Left lung (tissue), 10 donors: ENCODE data around the gene EXOC1L. TPM values are rescaled to one million over a fixed set of nuclear protein-coding genes. Genes with fewer than 3 reads are reported as not detected.

ENCODE experiments used
- ATAC-seq: fragments of 200-7000 bp; cut with Tn5 transposase; one replicate; pipeline ENCODE4 v1.9.1; 2020; ENCODE audit warnings: moderate library complexity
- DNase-seq, 4 donors: peaks; one replicate each; pipeline ENCODE4 v3.0.0-alpha.2; 2013 to 2020
- H3K27ac ChIP-seq, 2 donors: fragments of 200-600 bp; sonication (generic) in 1 of 2; one replicate each; pipeline versions ENCODE4 v1.5.0 to v1.8.0; 2020 to 2021
- H3K27me3 ChIP-seq, 2 donors: fragments of 200-600 bp; sonication (generic) in 1 of 2; one replicate each; pipeline versions ENCODE4 v1.5.0 to v1.8.0; 2020 to 2021
- H3K36me3 ChIP-seq, 2 donors: fragments of 200-600 bp; sonication (generic) in 1 of 2; one replicate each; pipeline versions ENCODE4 v1.5.0 to v1.8.0; 2020 to 2021
- H3K4me1 ChIP-seq, 2 donors: fragments of 200-600 bp; one replicate each; pipeline ENCODE4 v1.8.0; 2021
- H3K4me3 ChIP-seq, 2 donors: fragments of 200-600 bp; sonication (generic) in 1 of 2; one replicate each; pipeline versions ENCODE4 v1.5.0 to v1.8.0; 2020 to 2021; ENCODE audit warnings: mild to moderate bottlenecking in 1 of 2
- H3K9me3 ChIP-seq, 2 donors: fragments of 200-600 bp; sonication (generic) in 1 of 2; one replicate each; pipeline versions ENCODE4 v1.5.0 to v1.8.0; 2020 to 2021
- CTCF ChIP-seq, 2 donors: fragments of 200-600 bp; sonication (generic) in 1 of 2; IDR thresholded peaks; one replicate each; pipeline versions ENCODE4 v1.5.0 to v1.8.0; 2021; ENCODE audit warnings: antibody characterized with exemption in 2 of 2
- intact Hi-C, 2 donors: fragments of 100-400 bp; cut with DNase I; formaldehyde crosslinking; loops; one replicate each; pipeline versions ENCODE4 v1.11.2 to v1.14.2; 2022
- polyA plus RNA-seq, 6 donors: library from polyadenylated mRNA; unstranded; fragments of 120-200 nt; gene quantifications; one replicate each; pipeline ENCODE4 v1.2.1, GENCODE V29; 2013; ENCODE audit not compliant: insufficient read length in 6 of 6
- total RNA-seq, 2 donors: library from RNA; stranded (reverse); fragmentation: NEBNext Ultra II Directional; extraction: Animal tissue kit (Norgen Biotek cat#: 25700); gene quantifications; one replicate each; pipeline ENCODE4 v1.2.1, GENCODE V29; 2021
- donor health status: DM: no; HTN: yes; CAD: no.
- donor health status: DM: no; HTN: no; CAD: no.

Gene EXOC1L
- total and polyA plus RNA-seq, 8 donors = 0.20 to 0.43 (median 0.36) TPM; not detected in 5

- H3K4me1 ChIP-seq = no peaks in the 10 kb centered on the region
- H3K27ac ChIP-seq = no peak overlapping the region
- no peak for ATAC-seq
- DNase-seq = no peak
- no peaks in the 10 kb centered on the region for H3K27me3 ChIP-seq
- no peaks in the 10 kb centered on the region for H3K9me3 ChIP-seq
- H3K36me3 ChIP-seq = peaks cover 0 to 59% of the 10 kb centered on the region in 2 donors
- no peak for TF ChIP-seq CTCF (IDR thresholded peaks at IDR 0.05)
- H3K4me3 ChIP-seq = no peak overlapping the region
- intact Hi-C loops = no loop called here
Observed at GRCh38 chr4:55884851-55885219, 65.2 kb downstream of the EXOC1L start.

Other genes with a start within 250 kb of the EXOC1L start
- gene PDCL2, start 227.5 kb upstream of the EXOC1L start, total RNA-seq = not detected
- gene PDCL2, start 227.5 kb upstream of the EXOC1L start, polyA plus RNA-seq = under 1 TPM in 1 of 6 donors, not detected in 5; 0.53 TPM
- gene NMU, start 183.5 kb upstream of the EXOC1L start, total RNA-seq = 1 to 10 TPM in 1 of 2 donors, under 1 TPM in 1; 0.81 to 5.7 TPM
- 10 to 100 TPM in 1 of 6 donors, 1 to 10 TPM in 5; 3.4 to 36.2 (median 4.7) TPM for gene NMU, start 183.5 kb upstream of the EXOC1L start, polyA plus RNA-seq
- 10 to 100 TPM; 30.1 to 31.0 TPM for gene EXOC1, start 33.9 kb downstream of the EXOC1L start, total RNA-seq
- 10 to 100 TPM; 46.3 to 53.7 (median 49.3) TPM for gene EXOC1, start 33.9 kb downstream of the EXOC1L start, polyA plus RNA-seq
- 10 to 100 TPM in 1 of 2 donors, 1 to 10 TPM in 1; 6.4 to 10.4 TPM for gene CEP135, start 129.2 kb downstream of the EXOC1L start, total RNA-seq
- 10 to 100 TPM; 16.0 to 23.0 (median 19.2) TPM for gene CEP135, start 129.2 kb downstream of the EXOC1L start, polyA plus RNA-seq